Brain microvascular endothelial cell (primary cell): ENCODE results near the gene GDPD1.
"Not testable (repeated sequence)": the region's sequence is repeated elsewhere in the genome, so short reads cannot be mapped to it uniquely, and the experiment has no call there.

ENCODE experiments used
- DNase-seq: peaks from one replicate; pipeline ENCODE4 v3.0.0-alpha.2; 2020
- H3K27ac ChIP-seq: fragments of 250-450 bp; sonication (Bioruptor Pico); 2 replicates; pipeline ENCODE4 v1.5.1; 2020; ENCODE audit warnings: mild to moderate bottlenecking, moderate library complexity
- H3K27me3 ChIP-seq: fragments of 250-450 bp; sonication (Bioruptor Pico); replicated peaks from 2 replicates; pipeline ENCODE4 v1.5.1; 2020; ENCODE audit warnings: mild to moderate bottlenecking
- H3K36me3 ChIP-seq: fragments of 250-450 bp; sonication (Bioruptor Pico); replicated peaks from 2 replicates; pipeline ENCODE4 v1.5.1; 2020; ENCODE audit warnings: mild to moderate bottlenecking
- H3K4me3 ChIP-seq: 2 replicates; pipeline ENCODE4 v1.5.1; 2011; ENCODE audit warnings: low read depth, mild to moderate bottlenecking, control low read depth, low read length, moderate library complexity
- CTCF ChIP-seq: IDR thresholded peaks from 2 replicates; pipeline ENCODE4 v1.5.1; 2011; ENCODE audit warnings: low read depth, mild to moderate bottlenecking, moderate library complexity, low read length, control low read depth, inconsistent platforms; ENCODE audit errors: missing control alignments
- in situ Hi-C: cut with HindIII; loops from 2 replicates; pipeline ENCODE4 v1.10.0; 2017; ENCODE audit warnings: low sequenced_read_pairs, low pct_ligation_motif_present

GDPD1 gene

GRCh38 chr17:59310263-59310920 lies 90.1 kb downstream of the GDPD1 start:
- in situ Hi-C loops = no loop called here
- no peak for TF ChIP-seq CTCF
- no peak for DNase-seq
- Histone ChIP-seq H3K27me3 (no peaks in the 10 kb centered on the region), H3K4me3 (no peak overlapping the region), H3K36me3 (no peaks in the 10 kb centered on the region), H3K27ac (no peak overlapping the region)

- H3K27me3 ChIP-seq = no peaks in the 10 kb centered on the region
- DNase-seq = peak; percentile 49
- no peaks in the 10 kb centered on the region for H3K36me3 ChIP-seq
- no peak overlapping the region for H3K4me3 ChIP-seq
- H3K27ac ChIP-seq = no peak overlapping the region
- peak; percentile 75 for TF ChIP-seq CTCF
- in situ Hi-C loops = no loop called here
Observed at GRCh38 chr17:59311051-59311468, 90.7 kb downstream of the GDPD1 start.

GRCh38 chr17:59311521-59311920 lies 91.2 kb downstream of the GDPD1 start:
- H3K4me3 ChIP-seq, in situ Hi-C loops, H3K36me3 ChIP-seq, DNase-seq, H3K27ac ChIP-seq, H3K27me3 ChIP-seq: not testable (repeated sequence)

GRCh38 chr17:59315866-59316265 lies 95.6 kb downstream of the GDPD1 start:
- H3K27ac ChIP-seq = no peak overlapping the region
- H3K4me3 ChIP-seq = no peak overlapping the region
- no peak for TF ChIP-seq CTCF
- DNase-seq = no peak
- in situ Hi-C loops = no loop called here
- H3K27me3 ChIP-seq = no peaks in the 10 kb centered on the region
- H3K36me3 ChIP-seq = no peaks in the 10 kb centered on the region
